ENCODE results near the gene CDK6. TPM values are rescaled to one million over a fixed set of nuclear protein-coding genes. Genes with fewer than 3 reads are reported as not detected.

CDK6 gene
- total RNA-seq, 4 donors from 2014 or later, result 11.2 to 18.5 (median 13.2) TPM

DNA sequence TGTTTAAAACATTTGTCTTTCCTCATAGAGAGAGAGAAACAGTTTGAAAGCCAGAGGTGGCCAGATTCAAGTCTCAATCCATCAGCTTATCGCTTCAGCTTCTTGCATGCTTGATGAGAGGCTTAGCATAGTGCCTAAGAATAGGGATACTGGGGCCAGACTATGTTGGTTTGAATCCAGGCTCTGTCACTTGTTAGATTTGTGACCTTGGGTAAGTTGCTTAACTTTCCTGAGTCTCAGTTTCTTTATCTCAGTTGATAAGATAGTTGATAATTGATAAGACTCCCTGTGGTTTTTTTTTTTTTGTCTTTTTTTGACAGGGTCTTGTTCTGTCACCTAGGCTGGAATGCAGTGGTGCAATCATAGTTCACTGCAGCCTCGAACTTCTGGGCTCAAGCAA, 12.1 kb upstream of the CDK6 start:
- no peaks in the 10 kb centered on the region for H3K4me1 ChIP-seq
- 83 to 90% methylated on average over 2 of the region's 2 CpGs for WGBS, 2 donors
- H3K9me3 ChIP-seq, result no peaks in the 10 kb centered on the region
- no peak for TF ChIP-seq POLR2A (IDR thresholded peaks at IDR 0.05)
- no peak for TF ChIP-seq CTCF (IDR thresholded peaks at IDR 0.05)
- no peak overlapping the region for H3K27ac ChIP-seq
- H3K27me3 ChIP-seq, result no peaks in the 10 kb centered on the region
- intact Hi-C loops (cut with DNase I), result no loop called here
- H3K4me3 ChIP-seq (replicated peaks in 1 of 3), result no peak overlapping the region
- no peak for DNase-seq
- no peaks in the 10 kb centered on the region for H3K36me3 ChIP-seq

GRCh38 chr7:92847305-92847704, 10.9 kb upstream of the CDK6 start:
- H3K27me3 ChIP-seq, result no peaks in the 10 kb centered on the region
- H3K9me3 ChIP-seq, result no peaks in the 10 kb centered on the region
- WGBS, 2 donors, result 91% methylated on average over 2 of the region's 2 CpGs
- no peaks in the 10 kb centered on the region for H3K4me1 ChIP-seq
- H3K36me3 ChIP-seq, result no peaks in the 10 kb centered on the region
- no peak overlapping the region for H3K4me3 ChIP-seq (replicated peaks in 1 of 3)
- TF ChIP-seq CTCF (IDR thresholded peaks at IDR 0.05) (no peak), POLR2A (IDR thresholded peaks at IDR 0.05) (no peak)
- intact Hi-C loops (cut with DNase I), result no loop called here
- no peak for DNase-seq
- no peak overlapping the region for H3K27ac ChIP-seq

- Histone ChIP-seq H3K4me1 (no peaks in the 10 kb centered on the region), H3K9me3 (no peaks in the 10 kb centered on the region), H3K4me3 (replicated peaks in 1 of 3) (no peak overlapping the region), H3K36me3 (no peaks in the 10 kb centered on the region), H3K27me3 (no peaks in the 10 kb centered on the region), H3K27ac (no peak overlapping the region)
- DNase-seq, result no peak
- 79 to 88% methylated on average over 2 of the region's 2 CpGs for WGBS, 2 donors
- no peak for TF ChIP-seq POLR2A (IDR thresholded peaks at IDR 0.05)
- no peak for TF ChIP-seq CTCF (IDR thresholded peaks at IDR 0.05)
- intact Hi-C loops (cut with DNase I), result no loop called here
Observed at GRCh38 chr7:92845736-92846135, 9.4 kb upstream of the CDK6 start.

DNA sequence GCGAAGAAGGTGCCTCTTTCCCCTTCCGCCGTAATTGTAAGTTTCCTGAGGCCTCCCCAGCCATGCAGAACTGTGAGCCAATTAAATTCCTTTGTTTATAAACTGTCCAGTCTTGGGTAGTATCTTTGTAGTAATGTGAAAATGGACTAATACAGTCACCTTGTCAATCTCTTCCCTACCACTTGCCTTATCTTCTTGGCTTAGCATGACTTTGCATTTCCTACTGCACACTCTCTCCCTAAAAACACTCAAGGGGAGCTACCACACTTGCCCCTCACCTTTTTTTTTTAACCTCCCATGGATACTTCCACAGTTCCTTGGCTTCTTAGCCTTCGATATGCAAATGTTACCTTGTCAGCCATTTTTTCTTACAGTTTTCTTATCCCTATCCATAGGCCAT, 7.4 kb upstream of the CDK6 start:
- intact Hi-C loops (cut with DNase I), result no loop called here
- TF ChIP-seq POLR2A (IDR thresholded peaks at IDR 0.05) (no peak), CTCF (IDR thresholded peaks at IDR 0.05) (no peak)
- WGBS, 2 donors, result 88 to 93% methylated on average over 4 of the region's 4 CpGs
- DNase-seq, result no peak
- H3K9me3 ChIP-seq, result no peaks in the 10 kb centered on the region
- H3K36me3 ChIP-seq, result no peaks in the 10 kb centered on the region
- no peaks in the 10 kb centered on the region for H3K4me1 ChIP-seq
- H3K27ac ChIP-seq, result no peak overlapping the region
- H3K4me3 ChIP-seq (replicated peaks in 1 of 3), result no peak overlapping the region
- no peaks in the 10 kb centered on the region for H3K27me3 ChIP-seq

GRCh38 chr7:92843034-92843760, 6.8 kb upstream of the CDK6 start:
- Histone ChIP-seq H3K9me3 (no peaks in the 10 kb centered on the region), H3K27me3 (no peaks in the 10 kb centered on the region), H3K27ac (no peak overlapping the region), H3K36me3 (no peaks in the 10 kb centered on the region), H3K4me1 (no peaks in the 10 kb centered on the region), H3K4me3 (replicated peaks in 1 of 3) (no peak overlapping the region)
- no peak for DNase-seq
- intact Hi-C loops (cut with DNase I), result no loop called here
- TF ChIP-seq POLR2A (IDR thresholded peaks at IDR 0.05) (no peak), CTCF (IDR thresholded peaks at IDR 0.05) (no peak)
- 85 to 89% methylated on average over 4 of the region's 4 CpGs for WGBS, 2 donors

Data from thyroid gland (tissue), 4 donors.